Heart left ventricle (tissue), 13 donors: Measurements from ENCODE around the gene DSCAML1.

Experiments
- POLR2A ChIP-seq, 2 donors: fragments of 450-650 bp; IDR thresholded peaks; one replicate each; pipeline ENCODE4 v1.6.1; 2017; ENCODE audit warnings: antibody characterized with exemption in 2 of 2, mild to moderate bottlenecking in 2 of 2, moderate library complexity in 2 of 2
- TF ChIP-seq, protein P1 (sequence below), 12 donors: fragments of 200-600 bp; sonication (generic) in 4 of 12; IDR thresholded peaks; one replicate each; pipeline versions ENCODE4 v1.5.0 to v1.8.0; 2018 to 2022; ENCODE audit warnings: antibody characterized with exemption in 12 of 12, mild to moderate bottlenecking in 5 of 12
- donor health status: ischemic (EF 13 %, LVEDD 7.1; RV severe dilation, severe dysfunction).
- donor health status: DM: no; HTN: yes; CAD: no.
- donor health status: DM: no; HTN: no; CAD: no.
- donor health status: ischemic (EF 25% LVEDD 6.9; RV normal size, moderate dysfunction).
- donor health status: ischemic (EF 25% LVEDD 5.7; RV mildly dilated, moderate dysfunction).
- donor health status: ischemic (EF 35%, LVEDD 5.7; RV mildly dilated, moderate dysfunction).
- donor health status: nonischemic (EF 11% LVEDD 7.7; RV severe dilation, severe dysfunction).
- donor health status: DM: yes; HTN: yes; CAD: no.
- donor health status: PGD.
- donor health status: ischemic (EF 29% LVEDD 5.4; RV normal size, mild dysfunction).
- donor health status: nonischemic (EF 23%, LVEDD 6.1; RV moderate dilation, normal function).

DNA sequence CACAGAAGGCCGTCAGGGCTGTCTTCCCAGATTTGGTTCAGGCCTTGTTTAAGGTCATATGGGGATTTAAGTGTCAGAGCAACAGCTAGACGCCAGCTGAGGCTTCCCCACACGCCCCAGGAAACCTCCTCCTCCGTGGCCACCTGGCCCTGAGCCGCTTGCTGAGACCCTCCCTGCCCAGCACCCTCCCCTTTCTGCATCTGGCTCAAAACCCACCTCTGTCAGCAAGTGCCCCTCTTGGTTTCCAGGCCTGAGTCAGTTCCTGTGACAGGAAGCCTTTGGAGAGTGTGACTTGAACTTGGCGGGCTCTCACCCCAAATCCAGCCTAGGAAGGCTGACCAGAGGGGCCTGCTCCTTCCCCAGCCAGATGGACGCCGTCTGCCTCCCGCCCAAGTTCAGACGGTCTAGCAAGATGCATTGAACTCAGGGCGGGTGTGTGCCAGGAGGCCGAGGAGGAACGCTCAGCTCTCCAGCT lies 27.0 kb upstream of the DSCAML1 start:
- TF ChIP-seq POLR2A (IDR thresholded peaks at IDR 0.05) = no peak
- TF ChIP-seq, protein P1, sequence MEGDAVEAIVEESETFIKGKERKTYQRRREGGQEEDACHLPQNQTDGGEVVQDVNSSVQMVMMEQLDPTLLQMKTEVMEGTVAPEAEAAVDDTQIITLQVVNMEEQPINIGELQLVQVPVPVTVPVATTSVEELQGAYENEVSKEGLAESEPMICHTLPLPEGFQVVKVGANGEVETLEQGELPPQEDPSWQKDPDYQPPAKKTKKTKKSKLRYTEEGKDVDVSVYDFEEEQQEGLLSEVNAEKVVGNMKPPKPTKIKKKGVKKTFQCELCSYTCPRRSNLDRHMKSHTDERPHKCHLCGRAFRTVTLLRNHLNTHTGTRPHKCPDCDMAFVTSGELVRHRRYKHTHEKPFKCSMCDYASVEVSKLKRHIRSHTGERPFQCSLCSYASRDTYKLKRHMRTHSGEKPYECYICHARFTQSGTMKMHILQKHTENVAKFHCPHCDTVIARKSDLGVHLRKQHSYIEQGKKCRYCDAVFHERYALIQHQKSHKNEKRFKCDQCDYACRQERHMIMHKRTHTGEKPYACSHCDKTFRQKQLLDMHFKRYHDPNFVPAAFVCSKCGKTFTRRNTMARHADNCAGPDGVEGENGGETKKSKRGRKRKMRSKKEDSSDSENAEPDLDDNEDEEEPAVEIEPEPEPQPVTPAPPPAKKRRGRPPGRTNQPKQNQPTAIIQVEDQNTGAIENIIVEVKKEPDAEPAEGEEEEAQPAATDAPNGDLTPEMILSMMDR (IDR thresholded peaks at IDR 0.05) = no peak
